HepG2 (cell line): ENCODE results near the gene PARVB. TPM values are rescaled to one million over a fixed set of nuclear protein-coding genes. Genes with fewer than 3 reads are reported as not detected.

Experiments
- ATAC-seq: fragments of 200-7000 bp; cut with Tn5 transposase; 3 replicates; pipeline ENCODE4 v1.9.1; 2020; ENCODE audit warnings: mild to moderate bottlenecking, moderate library complexity
- BruUV-seq: library from RNA; stranded (reverse); fragments of 400-500 nt; replicated peaks from 2 replicates; lab custom pipeline; 2021; lab: Mats Ljungman, UMichigan
- CTCF ChIA-PET: fragments of 300-600 bp; formaldehyde crosslinking; extraction: SDS; loops from one replicate; lab custom pipeline; 2021; ENCODE audit warnings: low total read pairs, inconsistent platforms, low intra/inter-chr PET ratio; lab: Yijun Ruan, JAX
- POLR2A ChIA-PET: fragments of 350-600 bp; sonication (Branson Sonifier 250); formaldehyde crosslinking; loops from one replicate; lab custom pipeline; 2020; ENCODE audit warnings: antibody characterized with exemption, inconsistent platforms; lab: Yijun Ruan, JAX
- DNase-seq: peaks from one replicate; pipeline ENCODE4 v3.0.0-alpha.2; 2015; ENCODE audit warnings: low spot score
- FAIRE-seq: peaks from 3 replicates; lab custom pipeline; 2011; peaks lifted over from hg19 to GRCh38; lab: Jason Lieb, UNC
- H2AFZ ChIP-seq: one replicate; pipeline ENCODE4 v1.6.1; 2011; ENCODE audit warnings: low read length, inconsistent platforms
- H3K27ac ChIP-seq: fragments of 300-600 bp; 3 replicates; pipeline ENCODE4 v1.8.0; 2011; ENCODE audit warnings: mixed run types, mild to moderate bottlenecking, mixed read lengths, low read length, inconsistent platforms; ENCODE audit not compliant: insufficient read depth; ENCODE audit errors: extremely low read length
- H3K27me3 ChIP-seq, 2 experiments: fragments of 200-600 bp in 1 of 2; 2 replicates in 1 of 2; 3 replicates in 1 of 2; pipeline versions ENCODE4 v1.6.0 to v1.8.0; 2011; ENCODE audit warnings: low read length in 2 of 2, mild to moderate bottlenecking in 2 of 2, moderate library complexity in 2 of 2, inconsistent platforms in 1 of 2; ENCODE audit not compliant: insufficient read depth in 2 of 2, control insufficient read depth in 1 of 2
- H3K36me3 ChIP-seq, 2 experiments: fragments of 200-600 bp in 1 of 2; replicated peaks in 1 of 2; 2 replicates in 1 of 2; 3 replicates in 1 of 2; pipeline versions ENCODE4 v1.5.1 to v1.8.0; 2011; ENCODE audit warnings: low read length in 2 of 2, inconsistent platforms in 1 of 2; ENCODE audit not compliant: insufficient read depth in 2 of 2, control insufficient read depth in 1 of 2
- H3K4me1 ChIP-seq: 2 replicates; pipeline ENCODE4 v1.5.1; 2012; ENCODE audit warnings: low read length, inconsistent platforms; ENCODE audit not compliant: insufficient read depth
- H3K4me2 ChIP-seq: 2 replicates; pipeline ENCODE4 v1.6.0; 2011; ENCODE audit warnings: low read depth, low read length, inconsistent platforms
- H3K4me3 ChIP-seq, 3 experiments: fragments of 200-600 bp in 1 of 3; sonication (generic), shearing (Covaris generic) in 1 of 3; replicated peaks in 1 of 3; 2 replicates each; pipeline ENCODE4 v1.5.1; 2011 to 2016; ENCODE audit warnings: low read length in 3 of 3, inconsistent platforms in 2 of 3, low read depth in 2 of 3, mild to moderate bottlenecking in 2 of 3, control low read depth in 1 of 3, mixed read lengths in 1 of 3; ENCODE audit not compliant: insufficient read depth in 1 of 3
- H3K79me2 ChIP-seq: one replicate; pipeline ENCODE4 v1.6.1; 2011; ENCODE audit warnings: low read length, inconsistent platforms; ENCODE audit not compliant: insufficient read depth
- H3K9ac ChIP-seq: 2 replicates; pipeline ENCODE4 v1.6.0; 2011; ENCODE audit warnings: mild to moderate bottlenecking, low read depth, low read length, inconsistent platforms; ENCODE audit not compliant: insufficient read depth
- H3K9me3 ChIP-seq: 2 replicates; pipeline ENCODE4 v1.5.1; 2012; ENCODE audit warnings: mild to moderate bottlenecking, low read length
- H4K20me1 ChIP-seq: 2 replicates; pipeline ENCODE4 v1.6.0; 2011; ENCODE audit warnings: inconsistent platforms, mild to moderate bottlenecking, low read length, moderate library complexity; ENCODE audit not compliant: insufficient read depth
- CBX5 ChIP-seq: sonication (generic); formaldehyde crosslinking; IDR thresholded peaks from 2 replicates; pipeline ENCODE4 v1.4.0; 2020; ENCODE audit warnings: missing genetic modification reagents, borderline replicate concordance
- CTCF ChIP-seq: sonication (generic); formaldehyde crosslinking; IDR thresholded peaks from 2 replicates; pipeline ENCODE4 v1.5.0; 2020; ENCODE audit warnings: mild to moderate bottlenecking, missing genetic modification reagents, moderate library complexity
- DNMT3B ChIP-seq: conservative IDR thresholded peaks from 2 replicates; pipeline ENCODE4 v1.6.1; 2016; ENCODE audit warnings: missing biosample characterization, control low read depth
- FUBP1 ChIP-seq: sonication (generic); formaldehyde crosslinking; IDR thresholded peaks from 2 replicates; pipeline ENCODE4 v1.5.1; 2020; ENCODE audit warnings: missing genetic modification reagents, mild to moderate bottlenecking, borderline replicate concordance
- SMAD1 ChIP-seq: sonication (generic); formaldehyde crosslinking; IDR thresholded peaks from 2 replicates; pipeline ENCODE4 v1.4.0; 2020; ENCODE audit warnings: missing genetic modification reagents, low read depth, mild to moderate bottlenecking, borderline replicate concordance
- THAP11 ChIP-seq: IDR thresholded peaks from 2 replicates; pipeline ENCODE4 v1.6.1; 2016; ENCODE audit warnings: missing biosample characterization, missing genetic modification reagents
- ZNF674 ChIP-seq: sonication (generic); formaldehyde crosslinking; IDR thresholded peaks from 2 replicates; pipeline ENCODE4 v1.5.0; 2020; ENCODE audit warnings: low read depth, mild to moderate bottlenecking, missing genetic modification reagents
- WGBS: methylation state at CpG from one replicate; pipeline ENCODE4 v1.1.6; 2017; ENCODE audit warnings: low lambda C conversion rate; 5-methylcytosine and 5-hydroxymethylcytosine counted together
- in situ Hi-C: cut with HindIII; loops from 2 replicates; pipeline ENCODE4 v1.10.0; 2017; ENCODE audit warnings: low pct_unique_long_range_greater_than_20kb; ENCODE audit not compliant: extremely low pct_ligation_motif_present
- intact Hi-C: fragments of 100-400 bp; cut with micrococcal nuclease; formaldehyde crosslinking; loops from one replicate; pipeline ENCODE4 v1.10.0; 2022; ENCODE audit not compliant: unreplicated experiment
- polyA plus RNA-seq, 8 experiments: library from polyadenylated mRNA; depleted of rRNA in 3 of 8; stranded (reverse) in 7 of 8; unstranded in 1 of 8; fragments of >200 nt; fragmentation: Illumina TruSeq in 4 of 8; extraction: Trizol in 4 of 8; gene quantifications; 2 replicates each; pipeline versions ENCODE4 v1.2.1 to v1.2.3, GENCODE V29; 2011 to 2016; ENCODE audit warnings: low read depth in 4 of 8, missing spikeins in 1 of 8, mixed read lengths in 1 of 8; ENCODE audit not compliant: insufficient read depth in 1 of 8
- total RNA-seq, 5 experiments: library from RNA; depleted of rRNA; stranded (reverse); fragments of >200 nt; fragmentation: Illumina TruSeq; extraction: Trizol; gene quantifications; 2 replicates each; pipeline ENCODE4 v1.2.3, GENCODE V29; 2016; ENCODE audit warnings: low read depth in 1 of 5
- TF ChIP-seq, protein P1 (sequence below): sonication (generic); formaldehyde crosslinking; IDR thresholded peaks from 2 replicates; pipeline ENCODE4 v1.4.0; 2020; ENCODE audit warnings: missing genetic modification reagents
- TF ChIP-seq, protein P2 (sequence below): IDR thresholded peaks from 2 replicates; pipeline ENCODE4 v1.6.1; 2016; ENCODE audit warnings: mild to moderate bottlenecking

Gene PARVB
- total and polyA plus RNA-seq, 2 of the 13 experiments (the other 11 are each of a cell fraction or from before 2014, with no cell fraction given), result 0.11 to 0.15 TPM

GRCh38 chr22:44160421-44160820 lies 136.3 kb downstream of the PARVB start:
- H3K4me3 ChIP-seq, result no peak overlapping the region
- no peaks in the 10 kb centered on the region for H3K79me2 ChIP-seq
- TF ChIP-seq, protein P1, sequence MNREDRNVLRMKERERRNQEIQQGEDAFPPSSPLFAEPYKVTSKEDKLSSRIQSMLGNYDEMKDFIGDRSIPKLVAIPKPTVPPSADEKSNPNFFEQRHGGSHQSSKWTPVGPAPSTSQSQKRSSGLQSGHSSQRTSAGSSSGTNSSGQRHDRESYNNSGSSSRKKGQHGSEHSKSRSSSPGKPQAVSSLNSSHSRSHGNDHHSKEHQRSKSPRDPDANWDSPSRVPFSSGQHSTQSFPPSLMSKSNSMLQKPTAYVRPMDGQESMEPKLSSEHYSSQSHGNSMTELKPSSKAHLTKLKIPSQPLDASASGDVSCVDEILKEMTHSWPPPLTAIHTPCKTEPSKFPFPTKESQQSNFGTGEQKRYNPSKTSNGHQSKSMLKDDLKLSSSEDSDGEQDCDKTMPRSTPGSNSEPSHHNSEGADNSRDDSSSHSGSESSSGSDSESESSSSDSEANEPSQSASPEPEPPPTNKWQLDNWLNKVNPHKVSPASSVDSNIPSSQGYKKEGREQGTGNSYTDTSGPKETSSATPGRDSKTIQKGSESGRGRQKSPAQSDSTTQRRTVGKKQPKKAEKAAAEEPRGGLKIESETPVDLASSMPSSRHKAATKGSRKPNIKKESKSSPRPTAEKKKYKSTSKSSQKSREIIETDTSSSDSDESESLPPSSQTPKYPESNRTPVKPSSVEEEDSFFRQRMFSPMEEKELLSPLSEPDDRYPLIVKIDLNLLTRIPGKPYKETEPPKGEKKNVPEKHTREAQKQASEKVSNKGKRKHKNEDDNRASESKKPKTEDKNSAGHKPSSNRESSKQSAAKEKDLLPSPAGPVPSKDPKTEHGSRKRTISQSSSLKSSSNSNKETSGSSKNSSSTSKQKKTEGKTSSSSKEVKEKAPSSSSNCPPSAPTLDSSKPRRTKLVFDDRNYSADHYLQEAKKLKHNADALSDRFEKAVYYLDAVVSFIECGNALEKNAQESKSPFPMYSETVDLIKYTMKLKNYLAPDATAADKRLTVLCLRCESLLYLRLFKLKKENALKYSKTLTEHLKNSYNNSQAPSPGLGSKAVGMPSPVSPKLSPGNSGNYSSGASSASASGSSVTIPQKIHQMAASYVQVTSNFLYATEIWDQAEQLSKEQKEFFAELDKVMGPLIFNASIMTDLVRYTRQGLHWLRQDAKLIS, result no peak
- TF ChIP-seq, all 625 proteins: peak for 0
- 18% methylated on average over 4 of the region's 5 CpGs for WGBS
- POLR2A ChIA-PET, result no interaction called here
- ATAC-seq, result no peak
- H3K4me2 ChIP-seq, result no peak overlapping the region
- in situ Hi-C loops (no loop called here), intact Hi-C loops (no loop called here)
- no peaks in the 10 kb centered on the region for H3K36me3 ChIP-seq
- H3K9ac ChIP-seq, result no peak overlapping the region
- no peaks in the 10 kb centered on the region for H3K9me3 ChIP-seq
- FAIRE-seq, result no peak
- H3K27ac ChIP-seq, result no peak overlapping the region
- H3K27me3 ChIP-seq, result no peaks in the 10 kb centered on the region; a peak in 1 of 5 replicates
- H4K20me1 ChIP-seq, result no peaks in the 10 kb centered on the region
- no peak for DNase-seq
- BruUV-seq, result no TSS peak
- no peak overlapping the region for H2AFZ ChIP-seq
- CTCF ChIA-PET, result no interaction called here
- H3K4me1 ChIP-seq, result no peaks in the 10 kb centered on the region

DNA sequence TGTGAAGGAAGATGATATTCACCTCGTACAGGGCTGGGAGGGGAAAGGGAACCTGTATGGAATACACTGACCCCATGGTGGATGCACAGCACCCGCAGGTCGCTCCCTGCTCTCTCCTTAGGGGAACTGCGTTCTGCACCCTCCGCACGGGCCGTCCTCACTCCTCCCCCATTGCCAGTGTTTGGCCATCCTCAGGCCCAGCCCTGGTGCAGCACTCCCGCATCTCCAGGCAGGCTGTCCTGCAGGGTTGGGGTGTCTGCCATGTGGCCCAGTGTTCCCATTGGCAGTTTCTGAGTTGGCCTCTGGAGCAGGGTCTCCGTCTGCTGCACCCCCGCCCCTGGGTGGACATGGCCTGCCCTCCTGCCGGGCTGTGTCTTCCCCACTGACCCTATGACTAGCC lies 137.6 kb downstream of the PARVB start:
- H3K9me3 ChIP-seq, result no peaks in the 10 kb centered on the region
- no peaks in the 10 kb centered on the region for H3K36me3 ChIP-seq
- WGBS, result 39% methylated on average over 11 of the region's 11 CpGs
- intact Hi-C loops, result no loop called here
- POLR2A ChIA-PET, result no interaction called here
- no peak overlapping the region for H2AFZ ChIP-seq
- no peak overlapping the region for H3K9ac ChIP-seq
- no peaks in the 10 kb centered on the region for H4K20me1 ChIP-seq
- no peak overlapping the region for H3K4me2 ChIP-seq
- no peaks in the 10 kb centered on the region for H3K4me1 ChIP-seq
- peaks cover 0 to 6% of the 10 kb centered on the region in 2 experiments; a peak in 1 of 5 replicates for H3K27me3 ChIP-seq
- FAIRE-seq, result no peak
- H3K27ac ChIP-seq, result no peak overlapping the region
- CTCF ChIA-PET, result no interaction called here
- in situ Hi-C loops, result no loop called here
- no TSS peak for BruUV-seq
- no peaks in the 10 kb centered on the region for H3K79me2 ChIP-seq
- no peak for DNase-seq
- ATAC-seq, result no peak
- H3K4me3 ChIP-seq, result no peak overlapping the region
- TF ChIP-seq CTCF (CRISPR knock-in tag) (no peak), FUBP1 (CRISPR knock-in tag) (no peak), ZNF674 (CRISPR knock-in tag) (no peak), CBX5 (CRISPR knock-in tag) (no peak), DNMT3B (CRISPR knock-in tag) (no peak), SMAD1 (CRISPR knock-in tag) (no peak), THAP11 (CRISPR knock-in tag) (no peak)
- TF ChIP-seq, protein P2, sequence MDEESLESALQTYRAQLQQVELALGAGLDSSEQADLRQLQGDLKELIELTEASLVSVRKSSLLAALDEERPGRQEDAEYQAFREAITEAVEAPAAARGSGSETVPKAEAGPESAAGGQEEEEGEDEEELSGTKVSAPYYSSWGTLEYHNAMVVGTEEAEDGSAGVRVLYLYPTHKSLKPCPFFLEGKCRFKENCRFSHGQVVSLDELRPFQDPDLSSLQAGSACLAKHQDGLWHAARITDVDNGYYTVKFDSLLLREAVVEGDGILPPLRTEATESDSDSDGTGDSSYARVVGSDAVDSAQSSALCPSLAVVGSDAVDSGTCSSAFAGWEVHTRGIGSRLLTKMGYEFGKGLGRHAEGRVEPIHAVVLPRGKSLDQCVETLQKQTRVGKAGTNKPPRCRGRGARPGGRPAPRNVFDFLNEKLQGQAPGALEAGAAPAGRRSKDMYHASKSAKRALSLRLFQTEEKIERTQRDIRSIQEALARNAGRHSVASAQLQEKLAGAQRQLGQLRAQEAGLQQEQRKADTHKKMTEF (CRISPR knock-in tag), result no peak
